ENCODE data around the gene CEP19.

Gene CEP19

GRCh38 chr3:196708467-196708866 is 3.6 kb downstream of the CEP19 start:
- DNase-seq (ENCODE audit: low spot score) = no peak

DNA sequence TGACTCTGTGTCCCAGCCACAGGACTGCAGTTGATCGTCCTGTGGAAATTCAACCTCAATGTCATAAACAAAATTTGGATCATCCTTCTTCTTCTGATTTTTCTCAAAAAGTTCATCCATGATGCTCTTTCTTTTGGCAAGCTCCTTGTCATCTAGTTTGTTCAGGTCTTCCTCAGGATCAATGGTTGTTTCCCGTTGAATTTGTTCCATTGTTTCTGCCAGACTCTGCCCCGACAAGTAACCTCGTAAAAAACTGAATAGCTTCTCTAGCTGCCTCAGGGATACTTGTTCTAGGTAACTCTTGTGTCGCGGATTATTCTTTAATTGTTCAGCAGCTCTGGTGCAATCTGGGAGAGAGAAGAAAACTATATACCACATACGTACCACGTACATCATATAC is 4.5 kb downstream of the CEP19 start:
- DNase-seq (ENCODE audit: low spot score) = no peak

GRCh38 chr3:196706731-196707130 is 5.3 kb downstream of the CEP19 start:
- DNase-seq (ENCODE audit: low spot score) = no peak

GRCh38 chr3:196706327-196706726 is 5.7 kb downstream of the CEP19 start:
- DNase-seq (ENCODE audit: low spot score) = no peak

DNA sequence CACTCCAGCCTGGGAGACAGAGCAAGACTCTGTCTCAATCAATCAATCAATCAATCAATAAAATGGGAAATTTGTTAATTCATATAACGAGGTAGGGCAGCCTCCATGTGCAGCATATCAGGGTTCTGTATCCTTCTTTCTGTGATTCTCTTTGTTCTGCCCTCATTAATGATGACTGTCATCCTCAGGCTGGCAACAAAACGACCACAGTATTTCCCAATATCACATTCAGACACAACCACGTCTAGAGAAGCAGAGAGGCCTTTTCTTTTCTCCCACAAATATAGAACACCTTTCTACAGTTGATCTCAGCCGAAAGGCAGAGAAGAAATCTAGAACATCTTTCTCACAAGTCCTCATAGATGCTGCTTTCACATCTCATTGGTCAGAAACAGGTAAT is 11.2 kb downstream of the CEP19 start:
- DNase-seq (ENCODE audit: low spot score) = no peak

GRCh38 chr3:196699749-196700148 is 12.3 kb downstream of the CEP19 start:
- no peak for DNase-seq (ENCODE audit: low spot score)

- no peak for DNase-seq (ENCODE audit: low spot score)
These were observed 14.8 kb downstream of the CEP19 start for GRCh38 chr3:196697270-196697669.

DNA sequence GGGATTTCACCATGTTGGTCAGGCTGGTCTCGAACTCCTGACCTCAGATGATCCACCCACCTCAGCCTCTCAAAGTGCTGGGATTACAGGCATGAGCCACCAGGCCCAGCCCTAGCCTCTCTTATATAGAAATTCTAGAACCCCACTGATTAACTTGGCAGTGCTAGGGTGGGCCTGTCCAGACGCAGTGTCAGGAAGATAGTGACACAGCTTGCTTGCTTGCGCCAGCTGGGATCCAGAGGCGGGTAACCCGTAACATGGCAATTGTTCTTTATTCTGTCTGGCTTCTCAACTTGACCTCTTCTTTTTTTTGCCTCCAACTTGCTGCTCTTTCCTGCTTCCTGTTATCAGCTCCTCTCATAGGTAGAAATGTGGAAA is 16.2 kb downstream of the CEP19 start:
- DNase-seq (ENCODE audit: low spot score) = no peak

DNA sequence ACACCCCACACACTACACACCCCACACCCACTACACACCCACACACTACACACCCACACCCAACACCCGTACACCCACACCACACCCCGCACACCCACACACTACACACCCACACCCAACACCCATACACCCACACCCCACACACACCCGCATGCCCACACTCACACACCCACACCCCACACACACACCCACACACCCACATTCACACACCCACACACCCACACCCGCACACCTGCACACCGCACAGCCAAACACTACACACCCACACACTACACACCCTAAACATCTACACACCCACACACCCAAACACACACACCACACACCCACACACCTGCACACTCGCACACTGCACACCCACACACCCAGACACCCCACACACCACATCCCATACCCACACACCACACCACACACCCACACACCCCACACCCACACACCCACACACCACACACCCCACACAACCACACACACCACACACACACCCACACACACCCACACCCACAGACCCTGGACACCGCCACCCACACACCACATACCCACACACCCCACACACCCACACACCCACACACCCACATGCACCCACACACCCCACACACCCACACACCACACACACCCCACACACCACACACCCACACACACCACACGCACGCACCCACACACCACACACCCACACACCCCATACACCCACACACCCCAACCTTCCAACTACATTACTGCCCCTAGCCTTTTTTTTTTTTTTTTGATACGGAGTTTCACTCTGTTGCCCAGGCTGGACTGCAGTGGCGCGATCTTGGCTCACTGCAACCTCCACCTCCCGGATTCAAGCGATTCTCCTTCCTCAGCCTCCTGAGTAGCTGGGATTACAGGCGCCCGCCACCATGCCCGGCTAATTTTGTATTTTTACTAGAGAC is 16.9 kb downstream of the CEP19 start:
- DNase-seq (ENCODE audit: low spot score) = no peak

GRCh38 chr3:196694202-196694638 is 17.8 kb downstream of the CEP19 start:
- no peak for DNase-seq (ENCODE audit: low spot score)

DNA sequence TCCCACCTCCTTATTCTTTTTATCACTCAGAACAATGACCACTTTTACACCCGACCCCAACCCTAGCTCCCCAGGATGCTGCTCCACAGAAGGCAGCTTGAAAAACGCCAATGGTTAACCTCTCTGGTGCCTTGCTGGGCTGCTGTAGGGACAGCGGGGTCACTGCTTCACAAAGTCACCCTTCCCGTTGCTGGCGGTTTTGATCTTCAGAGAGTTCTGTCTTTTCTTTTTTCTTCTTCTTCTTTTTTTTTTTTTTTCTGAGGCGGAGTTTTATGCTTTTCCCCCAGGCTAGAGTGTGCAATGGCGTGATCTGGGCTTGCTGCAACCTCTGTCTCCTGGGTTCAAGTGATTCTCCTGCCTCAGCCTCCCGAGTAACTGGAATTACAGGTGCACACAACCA is 20.7 kb downstream of the CEP19 start:
- no peak for DNase-seq (ENCODE audit: low spot score)

DNA sequence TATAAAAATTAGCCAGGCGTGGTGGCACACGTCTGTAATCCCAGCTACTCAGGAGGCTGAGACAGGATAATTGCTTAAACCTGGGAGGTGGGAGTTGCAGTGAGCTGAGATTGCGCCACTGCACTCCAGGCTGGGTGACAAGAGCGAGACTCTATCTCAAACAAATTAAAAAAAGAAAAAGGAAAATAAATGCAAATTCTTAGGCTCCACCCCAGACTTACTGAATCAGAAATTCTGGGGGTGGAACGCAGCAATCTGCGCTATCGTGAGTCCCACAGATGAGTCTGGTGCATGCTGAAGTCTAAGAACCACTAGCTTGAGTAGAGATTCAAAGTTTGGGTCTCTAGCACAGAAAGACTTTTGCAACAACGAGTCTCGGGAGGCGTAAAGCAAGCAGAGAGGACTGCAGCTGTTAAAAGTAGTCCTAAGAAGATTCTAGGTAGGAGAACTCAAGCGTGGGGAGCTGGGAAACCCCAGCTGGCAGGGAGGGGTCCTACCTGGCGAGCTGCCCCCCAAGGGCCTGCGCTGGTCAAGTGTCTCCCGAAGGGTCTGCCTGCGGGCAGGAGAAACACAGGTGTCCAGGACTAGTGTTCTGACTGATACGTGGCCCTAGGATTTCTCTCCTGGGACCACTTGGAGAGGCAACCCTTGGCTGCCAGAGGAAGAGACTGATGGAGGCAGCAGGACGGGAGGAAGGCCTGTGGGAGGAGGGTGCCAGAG is 21.9 kb downstream of the CEP19 start:
- DNase-seq (ENCODE audit: low spot score) = no peak

DNA sequence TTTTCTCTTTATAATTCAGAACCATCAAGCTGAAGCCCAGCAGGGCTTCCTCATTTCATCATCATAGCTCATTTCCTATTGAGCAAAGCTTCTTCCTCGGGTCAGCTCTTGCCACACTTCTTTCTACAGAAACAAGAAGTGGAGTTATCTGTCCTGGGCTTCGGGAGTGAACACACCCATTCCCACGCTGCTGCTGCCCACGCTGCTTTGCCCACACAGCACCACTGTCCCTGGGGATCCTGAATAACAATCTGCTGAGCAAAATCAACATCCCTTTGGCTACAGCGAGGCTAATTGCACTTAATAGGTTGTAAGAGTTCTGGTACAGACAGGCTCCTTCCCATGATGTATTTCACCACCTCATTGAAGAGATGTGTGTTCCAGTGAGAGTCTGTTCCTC is 23.7 kb downstream of the CEP19 start:
- no peak for DNase-seq (ENCODE audit: low spot score)

DNA sequence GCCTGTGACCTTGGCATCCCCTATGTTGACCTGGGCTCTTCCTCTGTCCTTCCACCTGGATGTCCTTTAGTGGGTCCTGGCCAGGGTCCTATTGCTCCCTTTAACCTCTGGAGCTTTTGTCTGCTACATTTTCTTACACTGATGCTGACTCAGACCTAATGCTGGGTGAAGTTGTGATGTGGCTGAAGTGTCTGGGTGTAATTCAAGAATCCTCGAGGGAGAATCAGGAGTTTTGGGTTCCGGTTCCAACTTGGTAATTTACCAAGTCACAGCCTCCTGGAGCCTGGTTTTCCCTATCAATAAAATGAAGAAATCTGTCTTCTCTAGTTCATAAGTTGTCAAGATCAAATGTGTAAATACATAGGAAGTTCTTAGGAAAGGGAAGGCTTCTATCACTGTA is 25.6 kb downstream of the CEP19 start:
- no peak for DNase-seq (ENCODE audit: low spot score)

DNA sequence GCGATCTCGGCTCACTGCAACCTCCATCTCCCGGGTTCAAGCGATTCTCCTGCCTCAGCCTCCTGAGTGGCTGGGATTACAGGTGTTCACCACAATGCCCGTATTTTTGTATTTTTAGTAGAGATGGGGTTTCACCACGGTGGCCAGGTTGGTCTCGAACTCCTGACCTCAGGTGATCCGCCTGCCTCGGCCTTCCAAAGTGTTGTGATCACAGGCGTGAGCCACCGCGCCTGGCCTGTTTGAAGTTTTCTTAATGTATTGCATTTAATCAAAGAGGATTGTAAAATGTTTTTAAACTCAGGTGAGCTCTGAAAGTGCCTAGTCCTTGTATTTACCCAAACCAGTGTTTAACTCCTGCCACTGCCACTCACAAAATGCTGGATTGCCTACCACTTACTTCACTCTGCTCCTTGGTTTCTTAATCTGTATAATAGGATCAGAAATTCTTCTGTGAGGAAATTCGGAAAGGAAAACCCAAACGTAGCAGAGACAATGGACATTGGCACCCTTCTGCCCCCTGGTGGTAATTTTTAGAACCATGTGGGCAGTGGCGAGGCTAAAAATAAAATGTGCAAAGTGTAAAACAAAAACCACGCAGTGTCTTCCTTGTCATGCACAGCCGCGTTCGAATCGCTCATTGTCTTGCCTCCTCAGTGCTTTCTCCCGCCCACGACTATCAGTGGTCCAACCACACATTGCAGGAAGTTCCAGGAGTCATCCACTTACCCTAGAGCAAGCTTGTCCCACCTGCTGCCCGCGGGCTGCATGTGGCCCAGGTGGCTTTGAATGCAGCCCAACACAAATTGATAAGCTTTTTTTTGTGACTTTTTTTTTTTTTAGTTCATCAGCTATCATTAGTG is 27.3 kb downstream of the CEP19 start:
- DNase-seq (ENCODE audit: low spot score) = peak; percentile 49

DNA sequence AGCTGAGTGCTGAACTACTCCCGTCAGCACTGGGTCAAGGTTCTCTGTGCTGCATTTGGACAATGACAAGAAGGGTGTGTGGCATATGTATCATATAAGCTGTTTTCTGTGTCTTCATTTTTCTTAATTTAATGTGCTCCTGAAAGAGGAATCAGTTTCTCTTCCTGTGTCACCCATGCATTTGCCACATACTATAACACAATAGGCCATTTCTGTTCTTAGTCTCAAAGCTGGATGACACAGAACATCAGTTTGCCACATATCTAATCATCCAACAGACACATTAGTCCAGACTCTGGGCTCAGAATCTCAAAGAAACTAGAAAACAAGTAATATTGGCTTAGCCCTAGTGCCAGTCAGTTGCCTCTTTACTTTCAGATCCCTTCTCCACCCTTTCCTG is 34.1 kb downstream of the CEP19 start:
- no peak for DNase-seq (ENCODE audit: low spot score)

GRCh38 chr3:196677353-196677752 is 34.7 kb downstream of the CEP19 start:
- no peak for DNase-seq (ENCODE audit: low spot score)

GRCh38 chr3:196673632-196674031 is 38.4 kb downstream of the CEP19 start:
- DNase-seq (ENCODE audit: low spot score) = no peak

- no peak for DNase-seq (ENCODE audit: low spot score)
These were observed 41.7 kb downstream of the CEP19 start for GRCh38 chr3:196670339-196670738.

DNA sequence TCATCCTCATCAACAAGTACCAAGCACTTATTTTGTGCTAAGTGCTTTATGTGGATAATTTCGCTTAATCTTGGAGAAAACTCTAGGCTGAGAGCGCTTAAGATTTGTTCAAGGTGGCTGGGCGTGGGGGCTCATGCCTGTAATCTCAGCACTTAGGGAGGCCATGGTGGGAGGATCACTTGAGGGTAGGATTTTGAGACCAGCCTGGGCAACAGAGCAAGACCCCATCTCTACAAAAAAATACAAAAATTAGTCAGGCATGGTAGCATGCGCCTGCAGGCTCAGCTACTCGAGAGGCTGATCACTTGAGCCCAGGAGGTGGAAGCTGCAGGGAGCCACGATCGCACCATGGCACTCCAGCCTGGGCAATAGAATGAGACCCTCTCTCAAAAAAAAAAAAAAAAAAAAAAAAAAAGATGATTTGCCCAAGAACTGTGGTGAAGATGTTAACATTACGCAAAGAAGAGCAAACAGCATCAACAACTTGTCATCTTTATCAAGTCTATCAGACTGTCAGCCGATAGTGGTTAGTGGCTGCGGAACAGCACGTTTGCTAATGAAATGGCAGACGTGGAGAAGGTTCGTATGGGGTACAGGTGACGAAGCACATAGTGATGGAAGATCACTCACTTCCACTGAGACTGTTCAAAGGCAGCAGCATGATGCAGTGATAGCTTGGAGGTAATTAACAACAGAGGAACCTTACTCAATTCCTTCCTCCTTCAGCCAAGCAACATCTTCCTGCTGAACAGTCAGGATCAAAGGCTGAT is 44.8 kb downstream of the CEP19 start:
- DNase-seq (ENCODE audit: low spot score) = no peak

GRCh38 chr3:196666001-196666867 is 45.8 kb downstream of the CEP19 start:
- DNase-seq (ENCODE audit: low spot score) = no peak
